HEK293 (cell line): Measurements from ENCODE around the gene ANKRD11.

Source experiments
- CTCF ChIA-PET: fragments of 350-600 bp; formaldehyde crosslinking; extraction: SDS; loops from one replicate; lab custom pipeline; 2021; ENCODE audit warnings: antibody characterized with exemption; lab: Yijun Ruan, JAX
- POLR2A ChIA-PET: fragments of 300-600 bp; formaldehyde crosslinking; extraction: SDS; loops from one replicate; lab custom pipeline; 2020; ENCODE audit warnings: antibody characterized with exemption, inconsistent platforms; lab: Yijun Ruan, JAX
- H3K27ac ChIP-seq: fragments of 200-500 bp; sonication (Bioruptor generic); 2 replicates; pipeline ENCODE4 v1.5.1; 2014; ENCODE audit warnings: low read depth, low read length, control low read depth, inconsistent platforms; ENCODE audit errors: extremely low read depth
- H3K36me3 ChIP-seq, 2 experiments: fragments of 200-500 bp in 1 of 2; sonication (Bioruptor generic) in 1 of 2; 1 replicate in 1 of 2; 2 replicates in 1 of 2; pipeline ENCODE4 v1.5.1; 2014 to 2017; ENCODE audit warnings: inconsistent platforms in 2 of 2, low read length in 2 of 2; ENCODE audit not compliant: control insufficient read depth in 2 of 2, insufficient read depth in 1 of 2
- H3K4me1 ChIP-seq: fragments of 200-500 bp; sonication (Bioruptor generic); 2 replicates; pipeline ENCODE4 v1.5.1; 2014; ENCODE audit warnings: mild to moderate bottlenecking, low read length, inconsistent platforms; ENCODE audit not compliant: control insufficient read depth, insufficient read depth
- H3K4me3 ChIP-seq: 2 replicates; pipeline ENCODE4 v1.5.1; 2011; ENCODE audit warnings: low read depth, mild to moderate bottlenecking, control low read depth, low read length, moderate library complexity
- H3K9me3 ChIP-seq: fragments of 200-500 bp; sonication (Bioruptor generic); 2 replicates; pipeline ENCODE4 v1.5.1; 2014; ENCODE audit warnings: low read depth, low read length, inconsistent platforms; ENCODE audit not compliant: control insufficient read depth, insufficient read depth
- GFI1B ChIP-seq: fragments of 450-650 bp; formaldehyde crosslinking; IDR thresholded peaks from 2 replicates; pipeline ENCODE4 v1.5.1; 2016; ENCODE audit warnings: missing biosample characterization, missing genetic modification characterization
- GLIS1 ChIP-seq: fragments of 450-650 bp; formaldehyde crosslinking; IDR thresholded peaks from 2 replicates; pipeline ENCODE4 v1.5.1; 2016; ENCODE audit warnings: missing biosample characterization, missing genetic modification characterization
- HOXD13 ChIP-seq: sonication (generic); formaldehyde crosslinking; IDR thresholded peaks from 2 replicates; pipeline ENCODE4 v1.8.0; 2022; ENCODE audit warnings: missing genetic modification reagents, borderline replicate concordance
- KLF1 ChIP-seq: fragments of 450-650 bp; formaldehyde crosslinking; IDR thresholded peaks from 2 replicates; pipeline ENCODE4 v1.5.1; 2016; ENCODE audit warnings: missing biosample characterization, missing genetic modification characterization
- KLF9 ChIP-seq: fragments of 450-650 bp; formaldehyde crosslinking; IDR thresholded peaks from 2 replicates; pipeline ENCODE4 v1.5.1; 2016; ENCODE audit warnings: missing biosample characterization, missing genetic modification characterization, low read depth
- OSR2 ChIP-seq: fragments of 450-650 bp; formaldehyde crosslinking; IDR thresholded peaks from 2 replicates; pipeline ENCODE4 v1.5.1; 2016; ENCODE audit warnings: missing biosample characterization, missing genetic modification characterization
- PRDM6 ChIP-seq: fragments of 450-650 bp; formaldehyde crosslinking; IDR thresholded peaks from 2 replicates; pipeline ENCODE4 v1.5.1; 2017; ENCODE audit warnings: missing biosample characterization, missing genetic modification characterization
- SP7 ChIP-seq: fragments of 450-650 bp; formaldehyde crosslinking; IDR thresholded peaks from 2 replicates; pipeline ENCODE4 v1.5.1; 2016; ENCODE audit warnings: missing biosample characterization, missing genetic modification characterization
- YY2 ChIP-seq: fragments of 450-650 bp; formaldehyde crosslinking; IDR thresholded peaks from 2 replicates; pipeline ENCODE4 v1.5.1; 2016; ENCODE audit warnings: missing biosample characterization, missing genetic modification characterization
- ZBTB17 ChIP-seq: fragments of 450-650 bp; formaldehyde crosslinking; IDR thresholded peaks from 2 replicates; pipeline ENCODE4 v1.5.1; 2016; ENCODE audit warnings: missing biosample characterization, missing genetic modification characterization
- ZBTB21 ChIP-seq: fragments of 450-650 bp; formaldehyde crosslinking; IDR thresholded peaks from 2 replicates; pipeline ENCODE4 v1.5.1; 2017; ENCODE audit warnings: missing biosample characterization, missing genetic modification characterization
- ZBTB44 ChIP-seq: fragments of 450-650 bp; IDR thresholded peaks from 2 replicates; pipeline ENCODE4 v1.5.1; 2018; ENCODE audit warnings: missing biosample characterization, mild to moderate bottlenecking, missing genetic modification characterization
- ZEB2 ChIP-seq: fragments of 450-650 bp; formaldehyde crosslinking; IDR thresholded peaks from 2 replicates; pipeline ENCODE4 v1.5.1; 2016; ENCODE audit warnings: missing biosample characterization, missing genetic modification characterization
- ZIC2 ChIP-seq: fragments of 450-650 bp; formaldehyde crosslinking; IDR thresholded peaks from 2 replicates; pipeline ENCODE4 v1.5.1; 2016; ENCODE audit warnings: missing biosample characterization, missing genetic modification characterization
- ZNF148 ChIP-seq: fragments of 450-650 bp; formaldehyde crosslinking; IDR thresholded peaks from 2 replicates; pipeline ENCODE4 v1.5.0; 2017; ENCODE audit warnings: missing biosample characterization, missing genetic modification characterization, borderline replicate concordance
- ZNF184 ChIP-seq: fragments of 450-650 bp; IDR thresholded peaks from 2 replicates; pipeline ENCODE4 v1.5.1; 2018; ENCODE audit warnings: missing biosample characterization, mild to moderate bottlenecking, missing genetic modification characterization
- ZNF19 ChIP-seq: fragments of 450-650 bp; formaldehyde crosslinking; IDR thresholded peaks from 2 replicates; pipeline ENCODE4; 2016; ENCODE audit warnings: missing biosample characterization, missing genetic modification characterization, low read depth
- ZNF221 ChIP-seq: fragments of 450-650 bp; formaldehyde crosslinking; IDR thresholded peaks from 2 replicates; pipeline ENCODE4 v1.5.1; 2017; ENCODE audit warnings: missing biosample characterization, missing genetic modification characterization, borderline replicate concordance
- ZNF335 ChIP-seq: fragments of 450-650 bp; formaldehyde crosslinking; conservative IDR thresholded peaks from 2 replicates; pipeline ENCODE4 v1.5.1; 2016; ENCODE audit warnings: missing biosample characterization, missing genetic modification characterization
- ZNF350 ChIP-seq: fragments of 450-650 bp; formaldehyde crosslinking; IDR thresholded peaks from 2 replicates; pipeline ENCODE4 v1.5.0; 2017; ENCODE audit warnings: missing biosample characterization, mild to moderate bottlenecking, missing genetic modification characterization
- ZNF366 ChIP-seq: fragments of 450-650 bp; formaldehyde crosslinking; conservative IDR thresholded peaks from 2 replicates; pipeline ENCODE4 v1.5.1; 2016; ENCODE audit warnings: missing biosample characterization, missing genetic modification characterization
- ZNF394 ChIP-seq: fragments of 450-650 bp; formaldehyde crosslinking; IDR thresholded peaks from 2 replicates; pipeline ENCODE4 v1.5.1; 2016; ENCODE audit warnings: missing biosample characterization, missing genetic modification characterization, mild to moderate bottlenecking, moderate library complexity, borderline replicate concordance
- ZNF501 ChIP-seq: fragments of 450-650 bp; formaldehyde crosslinking; IDR thresholded peaks from 2 replicates; pipeline ENCODE4 v1.5.1; 2016; ENCODE audit warnings: missing biosample characterization, missing genetic modification characterization
- ZNF558 ChIP-seq: fragments of 450-650 bp; formaldehyde crosslinking; IDR thresholded peaks from 2 replicates; pipeline ENCODE4 v1.5.1; 2016; ENCODE audit warnings: missing biosample characterization, missing genetic modification characterization
- ZNF654 ChIP-seq: fragments of 450-650 bp; formaldehyde crosslinking; IDR thresholded peaks from 2 replicates; pipeline ENCODE4 v1.5.1; 2016; ENCODE audit warnings: low read depth, missing biosample characterization, missing genetic modification characterization
- ZNF658 ChIP-seq: fragments of 450-650 bp; formaldehyde crosslinking; IDR thresholded peaks from 2 replicates; pipeline ENCODE4; 2016; ENCODE audit warnings: missing biosample characterization, missing genetic modification characterization
- ZNF670 ChIP-seq: fragments of 450-650 bp; formaldehyde crosslinking; IDR thresholded peaks from 2 replicates; pipeline ENCODE4 v1.5.1; 2016; ENCODE audit warnings: missing biosample characterization, missing genetic modification characterization, low read depth
- ZNF768 ChIP-seq: fragments of 450-650 bp; formaldehyde crosslinking; IDR thresholded peaks from 2 replicates; pipeline ENCODE4 v1.5.1; 2018; ENCODE audit warnings: missing biosample characterization, mild to moderate bottlenecking, missing genetic modification characterization
- ZNF776 ChIP-seq: fragments of 450-650 bp; formaldehyde crosslinking; IDR thresholded peaks from 2 replicates; pipeline ENCODE4 v1.5.0; 2017; ENCODE audit warnings: missing biosample characterization, missing genetic modification characterization, borderline replicate concordance
- ZNF785 ChIP-seq: fragments of 450-650 bp; formaldehyde crosslinking; IDR thresholded peaks from 2 replicates; pipeline ENCODE4 v1.5.1; 2016; ENCODE audit warnings: missing biosample characterization, missing genetic modification characterization
- ZSCAN16 ChIP-seq: fragments of 450-650 bp; formaldehyde crosslinking; IDR thresholded peaks from 2 replicates; pipeline ENCODE4 v1.5.1; 2016; ENCODE audit warnings: missing biosample characterization, missing genetic modification characterization
- ZSCAN5A ChIP-seq: fragments of 450-650 bp; formaldehyde crosslinking; IDR thresholded peaks from 2 replicates; pipeline ENCODE4 v1.5.1; 2016; ENCODE audit warnings: missing biosample characterization, missing genetic modification characterization

The ANKRD11 gene

GRCh38 chr16:89473791-89474414 lies 16.5 kb downstream of the ANKRD11 start (continued):
- TF ChIP-seq ZNF184 (no peak), ZNF658 (tag by site-specific recombination) (no peak), YY2 (tag by site-specific recombination) (no peak), ZSCAN16 (tag by site-specific recombination) (no peak), ZIC2 (tag by site-specific recombination) (peak; percentile 91), ZNF558 (tag by site-specific recombination) (no peak), PRDM6 (tag by site-specific recombination) (no peak), ZBTB21 (no peak), SP7 (peak; percentile 77), ZNF670 (no peak), ZNF768 (tag by site-specific recombination) (no peak), ZNF148 (tag by site-specific recombination) (no peak), ZNF654 (tag by site-specific recombination) (no peak), KLF1 (no peak), HOXD13 (CRISPR knock-in tag) (no peak), ZEB2 (tag by site-specific recombination) (peak; percentile 46), ZNF366 (tag by site-specific recombination) (peak; percentile 47), ZSCAN5A (tag by site-specific recombination) (no peak), ZBTB44 (peak; percentile 52; the same call in 1 of the 2 replicates), GFI1B (tag by site-specific recombination) (no peak)
- TF ChIP-seq, all 188 proteins: peak for 20

- H3K4me1 ChIP-seq: peaks cover 14% of the 10 kb centered on the region
- CTCF ChIA-PET: no interaction called here
- POLR2A ChIA-PET: interaction anchor here (1.4 kb wide), 1 partner anchor 28 kb away, joined by 4 read pairs; no protein-coding TSS in a partner anchor
- peaks cover 0 to under 1% of the 10 kb centered on the region in 2 experiments; a peak in 1 of 3 replicates for H3K36me3 ChIP-seq
- H3K4me3 ChIP-seq: no peak overlapping the region
- TF ChIP-seq ZNF394 (tag by site-specific recombination) (no peak), KLF9 (no peak), ZNF776 (tag by site-specific recombination) (no peak), ZNF335 (tag by site-specific recombination) (no peak), ZNF19 (tag by site-specific recombination) (no peak), GLIS1 (tag by site-specific recombination) (no peak), ZNF501 (tag by site-specific recombination) (no peak), ZNF785 (tag by site-specific recombination) (no peak), OSR2 (no peak), ZNF350 (tag by site-specific recombination) (no peak), ZNF221 (no peak), ZBTB17 (tag by site-specific recombination) (no peak)
- no peak overlapping the region for H3K27ac ChIP-seq
- no peaks in the 10 kb centered on the region for H3K9me3 ChIP-seq
These were observed 17.1 kb downstream of the ANKRD11 start for GRCh38 chr16:89473136-89473712.
